HEK293 (cell line): ENCODE data around the gene RPAP3.

Experiments
- BCL11A ChIP-seq: fragments of 450-650 bp; formaldehyde crosslinking; IDR thresholded peaks from 2 replicates; pipeline ENCODE4 v1.5.1; 2016; ENCODE audit warnings: low read depth, missing biosample characterization, missing genetic modification characterization
- CTCF ChIP-seq: fragments of 450-650 bp; formaldehyde crosslinking; IDR thresholded peaks from 2 replicates; pipeline ENCODE4 v1.5.1; 2016; ENCODE audit warnings: missing biosample characterization, missing genetic modification characterization
- GFI1B ChIP-seq: fragments of 450-650 bp; formaldehyde crosslinking; IDR thresholded peaks from 2 replicates; pipeline ENCODE4 v1.5.1; 2016; ENCODE audit warnings: missing biosample characterization, missing genetic modification characterization
- ZNF202 ChIP-seq: fragments of 450-650 bp; formaldehyde crosslinking; IDR thresholded peaks from 2 replicates; pipeline ENCODE4 v1.5.1; 2016; ENCODE audit warnings: missing biosample characterization, missing genetic modification characterization, borderline replicate concordance
- ZNF335 ChIP-seq: fragments of 450-650 bp; formaldehyde crosslinking; conservative IDR thresholded peaks from 2 replicates; pipeline ENCODE4 v1.5.1; 2016; ENCODE audit warnings: missing biosample characterization, missing genetic modification characterization
- ZNF670 ChIP-seq: fragments of 450-650 bp; formaldehyde crosslinking; IDR thresholded peaks from 2 replicates; pipeline ENCODE4 v1.5.1; 2016; ENCODE audit warnings: missing biosample characterization, missing genetic modification characterization, low read depth
- TF ChIP-seq, protein P1 (sequence below): fragments of 450-650 bp; formaldehyde crosslinking; IDR thresholded peaks from 2 replicates; pipeline ENCODE4 v1.5.1; 2016; ENCODE audit warnings: missing biosample characterization, missing genetic modification characterization

GRCh38 chr12:47648056-47648579 lies 57.7 kb downstream of the RPAP3 start:
- TF ChIP-seq ZNF670 (tag by site-specific recombination) = no peak
- TF ChIP-seq CTCF (tag by site-specific recombination) = no peak
- no peak for TF ChIP-seq ZNF202 (tag by site-specific recombination)
- TF ChIP-seq BCL11A (tag by site-specific recombination) = no peak
- TF ChIP-seq ZNF335 = no peak
- TF ChIP-seq, protein P1, sequence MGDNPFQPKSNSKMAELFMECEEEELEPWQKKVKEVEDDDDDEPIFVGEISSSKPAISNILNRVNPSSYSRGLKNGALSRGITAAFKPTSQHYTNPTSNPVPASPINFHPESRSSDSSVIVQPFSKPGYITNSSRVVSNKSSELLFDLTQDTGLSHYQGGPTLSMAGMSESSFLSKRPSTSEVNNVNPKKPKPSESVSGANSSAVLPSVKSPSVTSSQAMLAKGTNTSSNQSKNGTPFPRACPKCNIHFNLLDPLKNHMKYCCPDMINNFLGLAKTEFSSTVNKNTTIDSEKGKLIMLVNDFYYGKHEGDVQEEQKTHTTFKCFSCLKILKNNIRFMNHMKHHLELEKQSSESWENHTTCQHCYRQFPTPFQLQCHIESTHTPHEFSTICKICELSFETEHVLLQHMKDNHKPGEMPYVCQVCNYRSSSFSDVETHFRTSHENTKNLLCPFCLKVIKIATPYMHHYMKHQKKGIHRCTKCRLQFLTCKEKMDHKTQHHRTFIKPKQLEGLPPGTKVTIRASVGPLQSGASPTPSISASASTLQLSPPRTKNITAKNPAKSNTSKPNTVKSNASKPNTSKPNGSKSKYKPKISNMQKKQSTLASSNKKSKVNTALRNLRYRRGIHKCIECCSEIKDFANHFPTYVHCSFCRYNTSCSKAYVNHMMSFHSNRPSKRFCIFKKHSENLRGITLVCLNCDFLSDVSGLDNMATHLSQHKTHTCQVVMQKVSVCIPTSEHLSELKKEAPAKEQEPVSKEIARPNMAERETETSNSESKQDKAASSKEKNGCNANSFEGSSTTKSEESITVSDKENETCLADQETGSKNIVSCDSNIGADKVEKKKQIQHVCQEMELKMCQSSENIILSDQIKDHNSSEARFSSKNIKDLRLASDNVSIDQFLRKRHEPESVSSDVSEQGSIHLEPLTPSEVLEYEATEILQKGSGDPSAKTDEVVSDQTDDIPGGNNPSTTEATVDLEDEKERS (tag by site-specific recombination) = no peak
- TF ChIP-seq GFI1B (tag by site-specific recombination) = no peak
